ENCODE measurements around the gene P4HTM.
A peak's percentile ranks its signal among the peaks of the same experiment; 100 is the strongest.

P4HTM gene

GRCh38 chr3:48952510-48953118, 37.4 kb upstream of the P4HTM start:
- TF ChIP-seq EZH2phosphoT487 (IDR thresholded peaks at IDR 0.05; ENCODE audit: borderline replicate concordance) (no peak), CTCF (conservative IDR thresholded peaks at IDR 0.05; ENCODE audit: low read length) (peak; percentile 79)
- Histone ChIP-seq H3K4me1 (ENCODE audit: insufficient read depth, low read length, poor library complexity, severe bottlenecking) (no peaks in the 10 kb centered on the region), H3K9ac (ENCODE audit: low read depth, low read length, poor library complexity, severe bottlenecking) (no peak overlapping the region), H3K4me3 (ENCODE audit: low read length, poor library complexity, severe bottlenecking) (no peak overlapping the region), H4K20me1 (ENCODE audit: insufficient read depth, low read length, poor library complexity, severe bottlenecking) (peaks cover under 1% of the 10 kb centered on the region), H3K79me2 (ENCODE audit: insufficient read depth, low read length) (no peaks in the 10 kb centered on the region), H3F3A (ENCODE audit: low read depth) (no peaks in the 10 kb centered on the region), H3K9me2 (replicated peaks; ENCODE audit: low read depth, low read length) (no peaks in the 10 kb centered on the region), H3K27me3 (ENCODE audit: insufficient read depth, low read length, poor library complexity, severe bottlenecking) (no peaks in the 10 kb centered on the region), H3K4me2 (ENCODE audit: low read depth, low read length, poor library complexity, severe bottlenecking) (no peak overlapping the region), H2AFZ (ENCODE audit: low read length) (no peak overlapping the region), H3K36me3 (ENCODE audit: insufficient read depth, low read length) (0 out of 2 replicates have a peak, but pooled peaks cover under 1% of the 10 kb centered on the region), H3K9me3 (ENCODE audit: insufficient read depth, low read depth, low read length) (no peaks in the 10 kb centered on the region)

GRCh38 chr3:48957006-48957705, 32.9 kb upstream of the P4HTM start:
- Histone ChIP-seq H3K4me1 (ENCODE audit: insufficient read depth, low read length, poor library complexity, severe bottlenecking) (no peaks in the 10 kb centered on the region), H3K4me3 (ENCODE audit: low read length, poor library complexity, severe bottlenecking) (no peak overlapping the region), H3K27me3 (ENCODE audit: insufficient read depth, low read length, poor library complexity, severe bottlenecking) (no peaks in the 10 kb centered on the region), H3K36me3 (ENCODE audit: insufficient read depth, low read length) (peaks cover 7% of the 10 kb centered on the region; the same call in 1 of the 2 replicates), H3K9ac (ENCODE audit: low read depth, low read length, poor library complexity, severe bottlenecking) (no peak overlapping the region), H4K20me1 (ENCODE audit: insufficient read depth, low read length, poor library complexity, severe bottlenecking) (peaks cover 4% of the 10 kb centered on the region), H3K9me3 (ENCODE audit: insufficient read depth, low read depth, low read length) (no peaks in the 10 kb centered on the region), H3K79me2 (ENCODE audit: insufficient read depth, low read length) (no peaks in the 10 kb centered on the region), H3K9me2 (replicated peaks; ENCODE audit: low read depth, low read length) (no peaks in the 10 kb centered on the region), H3K4me2 (ENCODE audit: low read depth, low read length, poor library complexity, severe bottlenecking) (no peak overlapping the region), H2AFZ (ENCODE audit: low read length) (no peak overlapping the region), H3F3A (ENCODE audit: low read depth) (no peaks in the 10 kb centered on the region)
- TF ChIP-seq CTCF (conservative IDR thresholded peaks at IDR 0.05; ENCODE audit: low read length) (no peak), EZH2phosphoT487 (IDR thresholded peaks at IDR 0.05; ENCODE audit: borderline replicate concordance) (no peak)

- Histone ChIP-seq H3K9ac (ENCODE audit: low read depth, low read length, poor library complexity, severe bottlenecking) (no peak overlapping the region), H3K36me3 (ENCODE audit: insufficient read depth, low read length) (peaks cover 31% of the 10 kb centered on the region; the same call in 1 of the 2 replicates)
- TF ChIP-seq EZH2phosphoT487 (IDR thresholded peaks at IDR 0.05; ENCODE audit: borderline replicate concordance) (no peak), CTCF (conservative IDR thresholded peaks at IDR 0.05; ENCODE audit: low read length) (no peak)
These were observed 29.1 kb upstream of the P4HTM start for GRCh38 chr3:48960841-48961413.

More at GRCh38 chr3:48960841-48961413, 29.1 kb upstream of the P4HTM start:
- Histone ChIP-seq H3K4me2 (ENCODE audit: low read depth, low read length, poor library complexity, severe bottlenecking) (no peak overlapping the region), H2AFZ (ENCODE audit: low read length) (no peak overlapping the region), H3K9me2 (replicated peaks; ENCODE audit: low read depth, low read length) (no peaks in the 10 kb centered on the region), H3K4me1 (ENCODE audit: insufficient read depth, low read length, poor library complexity, severe bottlenecking) (no peaks in the 10 kb centered on the region), H3K9me3 (ENCODE audit: insufficient read depth, low read depth, low read length) (no peaks in the 10 kb centered on the region), H3K27me3 (ENCODE audit: insufficient read depth, low read length, poor library complexity, severe bottlenecking) (no peaks in the 10 kb centered on the region), H3K79me2 (ENCODE audit: insufficient read depth, low read length) (no peaks in the 10 kb centered on the region), H3F3A (ENCODE audit: low read depth) (no peaks in the 10 kb centered on the region), H3K4me3 (ENCODE audit: low read length, poor library complexity, severe bottlenecking) (no peak overlapping the region), H4K20me1 (ENCODE audit: insufficient read depth, low read length, poor library complexity, severe bottlenecking) (peaks cover 4% of the 10 kb centered on the region)
